Measurements from ENCODE around the gene HSPA12B.
"Not testable (repeated sequence)": the region's sequence is repeated elsewhere in the genome, so short reads cannot be mapped to it uniquely, and the experiment has no call there.

Gene HSPA12B

GRCh38 chr20:3788685-3789155 is 56.2 kb downstream of the HSPA12B start:
- no peak for DNase-seq

- not testable (repeated sequence) for DNase-seq
Measured at GRCh38 chr20:3789201-3789600, 56.7 kb downstream of the HSPA12B start.

- DNase-seq = not testable (repeated sequence)
Measured at GRCh38 chr20:3794168-3794567, 61.7 kb downstream of the HSPA12B start.

- DNase-seq = no peak
Measured at GRCh38 chr20:3794701-3795420, 62.4 kb downstream of the HSPA12B start.

GRCh38 chr20:3795511-3796468 is 63.3 kb downstream of the HSPA12B start, which contains the start of gene CDC25B:
CDC25B (plus strand) TSS chr20:3796310; CDS start chr20:3796532, 222 bp downstream.
- DNase-seq = peak; percentile 59

GRCh38 chr20:3796477-3797225 is 64.2 kb downstream of the HSPA12B start:
- no peak for DNase-seq

GRCh38 chr20:3797226-3797545 is 64.7 kb downstream of the HSPA12B start:
- DNase-seq = no peak

GRCh38 chr20:3797592-3798372 is 65.3 kb downstream of the HSPA12B start:
- DNase-seq = no peak

- DNase-seq = no peak
Measured at GRCh38 chr20:3798373-3798768, 65.9 kb downstream of the HSPA12B start.

GRCh38 chr20:3798908-3799248 is 66.4 kb downstream of the HSPA12B start:
- DNase-seq = no peak

GRCh38 chr20:3800256-3800877 is 67.9 kb downstream of the HSPA12B start:
- no peak for DNase-seq

- DNase-seq = no peak
Measured at GRCh38 chr20:3800878-3801260, 68.4 kb downstream of the HSPA12B start.

- no peak for DNase-seq
Measured at GRCh38 chr20:3801299-3801698, 68.8 kb downstream of the HSPA12B start.

- no peak for DNase-seq
Measured at GRCh38 chr20:3801846-3802245, 69.4 kb downstream of the HSPA12B start.
